ENCODE data around the gene YEATS2.
"Not testable (repeated sequence)": the region's sequence is repeated elsewhere in the genome, so short reads cannot be mapped to it uniquely, and the experiment has no call there.

Gene YEATS2

GRCh38 chr3:183775781-183776180, 78.2 kb downstream of the YEATS2 start:
- Mint-ChIP-seq H3K9me3 (no peaks in the 10 kb centered on the region), H3K36me3 (ENCODE audit: low read depth) (peaks cover 48% of the 10 kb centered on the region), H3K27me3 (ENCODE audit: low read depth) (no peaks in the 10 kb centered on the region), H3K4me3 (no peak overlapping the region), H3K27ac (no peak overlapping the region), H3K4me1 (ENCODE audit: low read depth) (no peaks in the 10 kb centered on the region)
- DNase-seq (ENCODE audit: low spot score), result no peak

GRCh38 chr3:183776451-183776850, 78.9 kb downstream of the YEATS2 start:
- not testable (repeated sequence) for H3K4me3 Mint-ChIP-seq; H3K27me3 Mint-ChIP-seq (ENCODE audit: low read depth); H3K9me3 Mint-ChIP-seq; H3K4me1 Mint-ChIP-seq (ENCODE audit: low read depth); DNase-seq (ENCODE audit: low spot score); H3K27ac Mint-ChIP-seq
- H3K36me3 Mint-ChIP-seq (ENCODE audit: low read depth), result peaks cover 52% of the 10 kb centered on the region

GRCh38 chr3:183777016-183777618, 79.5 kb downstream of the YEATS2 start:
- H3K36me3 Mint-ChIP-seq (ENCODE audit: low read depth), result peaks cover 53% of the 10 kb centered on the region

GRCh38 chr3:183779896-183780465, 82.4 kb downstream of the YEATS2 start:
- no peak for DNase-seq (ENCODE audit: low spot score)
- H3K36me3 Mint-ChIP-seq (ENCODE audit: low read depth), result peaks cover 56% of the 10 kb centered on the region
- H3K27me3 Mint-ChIP-seq (ENCODE audit: low read depth), result no peaks in the 10 kb centered on the region
- no peak overlapping the region for H3K4me3 Mint-ChIP-seq
- no peaks in the 10 kb centered on the region for H3K4me1 Mint-ChIP-seq (ENCODE audit: low read depth)
- no peak overlapping the region for H3K27ac Mint-ChIP-seq
- H3K9me3 Mint-ChIP-seq, result no peaks in the 10 kb centered on the region

More at GRCh38 chr3:183777016-183777618, 79.5 kb downstream of the YEATS2 start:
- no peaks in the 10 kb centered on the region for H3K27me3 Mint-ChIP-seq (ENCODE audit: low read depth)
- H3K4me3 Mint-ChIP-seq, result no peak overlapping the region
- no peaks in the 10 kb centered on the region for H3K4me1 Mint-ChIP-seq (ENCODE audit: low read depth)
- DNase-seq (ENCODE audit: low spot score), result no peak
- H3K9me3 Mint-ChIP-seq, result no peaks in the 10 kb centered on the region
- H3K27ac Mint-ChIP-seq, result no peak overlapping the region

- Mint-ChIP-seq H3K27ac (no peak overlapping the region), H3K9me3 (no peaks in the 10 kb centered on the region), H3K36me3 (ENCODE audit: low read depth) (peaks cover 59% of the 10 kb centered on the region), H3K4me3 (no peak overlapping the region), H3K4me1 (ENCODE audit: low read depth) (no peaks in the 10 kb centered on the region), H3K27me3 (ENCODE audit: low read depth) (no peaks in the 10 kb centered on the region)
- no peak for DNase-seq (ENCODE audit: low spot score)
These were observed 83.6 kb downstream of the YEATS2 start for GRCh38 chr3:183781246-183781645.

- Mint-ChIP-seq H3K4me1 (ENCODE audit: low read depth) (no peaks in the 10 kb centered on the region), H3K27me3 (ENCODE audit: low read depth) (no peaks in the 10 kb centered on the region), H3K36me3 (ENCODE audit: low read depth) (peaks cover 61% of the 10 kb centered on the region), H3K9me3 (no peaks in the 10 kb centered on the region), H3K27ac (no peak overlapping the region), H3K4me3 (no peak overlapping the region)
- no peak for DNase-seq (ENCODE audit: low spot score)
These were observed 85.1 kb downstream of the YEATS2 start for GRCh38 chr3:183782576-183783276.

GRCh38 chr3:183784503-183784902, 86.9 kb downstream of the YEATS2 start:
- H3K9me3 Mint-ChIP-seq; H3K4me3 Mint-ChIP-seq; H3K27ac Mint-ChIP-seq; DNase-seq (ENCODE audit: low spot score); H3K4me1 Mint-ChIP-seq (ENCODE audit: low read depth); H3K27me3 Mint-ChIP-seq (ENCODE audit: low read depth): not testable (repeated sequence)
- peaks cover 61% of the 10 kb centered on the region for H3K36me3 Mint-ChIP-seq (ENCODE audit: low read depth)

- H3K27ac Mint-ChIP-seq, result no peak overlapping the region
- peaks cover 56% of the 10 kb centered on the region for H3K36me3 Mint-ChIP-seq (ENCODE audit: low read depth)
- H3K4me1 Mint-ChIP-seq (ENCODE audit: low read depth), result peaks cover 2% of the 10 kb centered on the region
- H3K9me3 Mint-ChIP-seq, result no peaks in the 10 kb centered on the region
- DNase-seq (ENCODE audit: low spot score), result no peak
- H3K4me3 Mint-ChIP-seq, result no peak overlapping the region
- no peaks in the 10 kb centered on the region for H3K27me3 Mint-ChIP-seq (ENCODE audit: low read depth)
These were observed 92.2 kb downstream of the YEATS2 start for GRCh38 chr3:183789826-183790225.

GRCh38 chr3:183790700-183791099, 93.1 kb downstream of the YEATS2 start:
- no peaks in the 10 kb centered on the region for H3K27me3 Mint-ChIP-seq (ENCODE audit: low read depth)
- no peaks in the 10 kb centered on the region for H3K9me3 Mint-ChIP-seq
- no peak for DNase-seq (ENCODE audit: low spot score)
- H3K36me3 Mint-ChIP-seq (ENCODE audit: low read depth), result peaks cover 54% of the 10 kb centered on the region
- no peak overlapping the region for H3K27ac Mint-ChIP-seq
- H3K4me3 Mint-ChIP-seq, result no peak overlapping the region
- peaks cover 2% of the 10 kb centered on the region for H3K4me1 Mint-ChIP-seq (ENCODE audit: low read depth)

GRCh38 chr3:183792976-183793375, 95.4 kb downstream of the YEATS2 start:
- Mint-ChIP-seq H3K27me3 (ENCODE audit: low read depth) (no peaks in the 10 kb centered on the region), H3K27ac (no peak overlapping the region), H3K4me3 (no peak overlapping the region), H3K36me3 (ENCODE audit: low read depth) (peaks cover 51% of the 10 kb centered on the region), H3K4me1 (ENCODE audit: low read depth) (peaks cover 2% of the 10 kb centered on the region), H3K9me3 (no peaks in the 10 kb centered on the region)
- DNase-seq (ENCODE audit: low spot score), result no peak

- Mint-ChIP-seq H3K9me3 (no peaks in the 10 kb centered on the region), H3K27ac (no peak overlapping the region), H3K4me3 (no peak overlapping the region), H3K36me3 (ENCODE audit: low read depth) (peaks cover 52% of the 10 kb centered on the region), H3K27me3 (ENCODE audit: low read depth) (no peaks in the 10 kb centered on the region), H3K4me1 (ENCODE audit: low read depth) (peaks cover 2% of the 10 kb centered on the region)
- no peak for DNase-seq (ENCODE audit: low spot score)
These were observed 96.9 kb downstream of the YEATS2 start for GRCh38 chr3:183794452-183794851.

- Mint-ChIP-seq H3K27me3 (ENCODE audit: low read depth) (no peaks in the 10 kb centered on the region), H3K36me3 (ENCODE audit: low read depth) (peaks cover 51% of the 10 kb centered on the region), H3K4me3 (no peak overlapping the region), H3K4me1 (ENCODE audit: low read depth) (no peaks in the 10 kb centered on the region), H3K9me3 (no peaks in the 10 kb centered on the region), H3K27ac (no peak overlapping the region)
- DNase-seq (ENCODE audit: low spot score), result no peak
These were observed 98.8 kb downstream of the YEATS2 start for GRCh38 chr3:183796372-183796771.

- H3K27me3 Mint-ChIP-seq (ENCODE audit: low read depth), result no peaks in the 10 kb centered on the region
- no peak overlapping the region for H3K27ac Mint-ChIP-seq
- peaks cover 55% of the 10 kb centered on the region for H3K36me3 Mint-ChIP-seq (ENCODE audit: low read depth)
- no peak for DNase-seq (ENCODE audit: low spot score)
- no peaks in the 10 kb centered on the region for H3K4me1 Mint-ChIP-seq (ENCODE audit: low read depth)
- no peaks in the 10 kb centered on the region for H3K9me3 Mint-ChIP-seq
- H3K4me3 Mint-ChIP-seq, result no peak overlapping the region
These were observed 100.4 kb downstream of the YEATS2 start for GRCh38 chr3:183797996-183798395.

- Mint-ChIP-seq H3K9me3 (no peaks in the 10 kb centered on the region), H3K27ac (no peak overlapping the region), H3K4me3 (no peak overlapping the region), H3K36me3 (ENCODE audit: low read depth) (peaks cover 58% of the 10 kb centered on the region), H3K27me3 (ENCODE audit: low read depth) (no peaks in the 10 kb centered on the region), H3K4me1 (ENCODE audit: low read depth) (no peaks in the 10 kb centered on the region)
- no peak for DNase-seq (ENCODE audit: low spot score)
These were observed 101.9 kb downstream of the YEATS2 start for GRCh38 chr3:183799461-183799860.

Data from T-helper 2 cell treated with Interferon-gamma antibody and Interleukin-4, amounts not matched to agents 5 μg/mL and 100 μg/mL, for 36 hours (primary cell).